ENCODE measurements around the gene TCF15. TPM values are rescaled to one million over a fixed set of nuclear protein-coding genes. Genes with fewer than 3 reads are reported as not detected.

The TCF15 gene
- total and polyA plus RNA-seq, 2 of the 13 experiments (the other 11 are each of a cell fraction or from before 2014, with no cell fraction given): not detected

DNA sequence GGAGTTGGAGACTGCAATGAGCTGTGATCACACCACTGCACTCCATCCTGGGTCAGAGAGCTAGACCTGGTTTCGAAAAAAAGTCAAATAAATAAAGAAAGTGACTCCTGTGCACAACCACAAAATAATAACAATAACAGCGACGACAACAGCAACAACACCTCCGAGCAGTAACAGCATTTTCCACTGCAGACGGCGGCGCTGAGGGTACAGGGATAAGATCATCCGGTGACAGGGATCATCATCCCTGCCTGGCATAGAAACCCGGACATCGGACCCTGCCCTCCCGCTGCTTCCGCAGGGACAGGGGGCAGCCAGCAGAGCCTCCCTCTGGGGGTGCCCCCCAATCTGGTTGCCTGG lies 31.4 kb upstream of the TCF15 start (continued):
- no peak for TF ChIP-seq FIP1L1 (IDR thresholded peaks at IDR 0.05; ENCODE audit: borderline replicate concordance, insufficient read depth, low read depth, low read length)
- TF ChIP-seq STAT5B (CRISPR knock-in tag; IDR thresholded peaks at IDR 0.05): no peak
- TF ChIP-seq, protein P1, sequence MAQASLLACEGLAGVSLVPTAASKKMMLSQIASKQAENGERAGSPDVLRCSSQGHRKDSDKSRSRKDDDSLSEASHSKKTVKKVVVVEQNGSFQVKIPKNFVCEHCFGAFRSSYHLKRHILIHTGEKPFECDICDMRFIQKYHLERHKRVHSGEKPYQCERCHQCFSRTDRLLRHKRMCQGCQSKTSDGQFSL (CRISPR knock-in tag; IDR thresholded peaks at IDR 0.05): peak; percentile 91
- peak in 1 of 2 experiments; percentile 28; a peak in 1 of 4 replicates for TF ChIP-seq KLF16 (CRISPR knock-in tag; IDR thresholded peaks at IDR 0.05)
- peak; percentile 31 for TF ChIP-seq NR2F6 (IDR thresholded peaks at IDR 0.05)
- peak; percentile 67 for TF ChIP-seq NR2F6 (CRISPR knock-in tag; IDR thresholded peaks at IDR 0.05)
- TF ChIP-seq FOSL1 (CRISPR knock-in tag; IDR thresholded peaks at IDR 0.05; ENCODE audit: borderline replicate concordance): no peak
- TF ChIP-seq, protein P2, sequence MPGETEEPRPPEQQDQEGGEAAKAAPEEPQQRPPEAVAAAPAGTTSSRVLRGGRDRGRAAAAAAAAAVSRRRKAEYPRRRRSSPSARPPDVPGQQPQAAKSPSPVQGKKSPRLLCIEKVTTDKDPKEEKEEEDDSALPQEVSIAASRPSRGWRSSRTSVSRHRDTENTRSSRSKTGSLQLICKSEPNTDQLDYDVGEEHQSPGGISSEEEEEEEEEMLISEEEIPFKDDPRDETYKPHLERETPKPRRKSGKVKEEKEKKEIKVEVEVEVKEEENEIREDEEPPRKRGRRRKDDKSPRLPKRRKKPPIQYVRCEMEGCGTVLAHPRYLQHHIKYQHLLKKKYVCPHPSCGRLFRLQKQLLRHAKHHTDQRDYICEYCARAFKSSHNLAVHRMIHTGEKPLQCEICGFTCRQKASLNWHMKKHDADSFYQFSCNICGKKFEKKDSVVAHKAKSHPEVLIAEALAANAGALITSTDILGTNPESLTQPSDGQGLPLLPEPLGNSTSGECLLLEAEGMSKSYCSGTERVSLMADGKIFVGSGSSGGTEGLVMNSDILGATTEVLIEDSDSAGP (CRISPR knock-in tag; IDR thresholded peaks at IDR 0.05; ENCODE audit: borderline replicate concordance): no peak
- no peak for TF ChIP-seq GLI4 (CRISPR knock-in tag; IDR thresholded peaks at IDR 0.05; ENCODE audit: borderline replicate concordance)
- TF ChIP-seq MED1 (CRISPR knock-in tag; IDR thresholded peaks at IDR 0.05): peak; percentile 73
- TF ChIP-seq ZNF496 (CRISPR knock-in tag; IDR thresholded peaks at IDR 0.05; ENCODE audit: insufficient replicate concordance): no peak
- TF ChIP-seq, protein P3, sequence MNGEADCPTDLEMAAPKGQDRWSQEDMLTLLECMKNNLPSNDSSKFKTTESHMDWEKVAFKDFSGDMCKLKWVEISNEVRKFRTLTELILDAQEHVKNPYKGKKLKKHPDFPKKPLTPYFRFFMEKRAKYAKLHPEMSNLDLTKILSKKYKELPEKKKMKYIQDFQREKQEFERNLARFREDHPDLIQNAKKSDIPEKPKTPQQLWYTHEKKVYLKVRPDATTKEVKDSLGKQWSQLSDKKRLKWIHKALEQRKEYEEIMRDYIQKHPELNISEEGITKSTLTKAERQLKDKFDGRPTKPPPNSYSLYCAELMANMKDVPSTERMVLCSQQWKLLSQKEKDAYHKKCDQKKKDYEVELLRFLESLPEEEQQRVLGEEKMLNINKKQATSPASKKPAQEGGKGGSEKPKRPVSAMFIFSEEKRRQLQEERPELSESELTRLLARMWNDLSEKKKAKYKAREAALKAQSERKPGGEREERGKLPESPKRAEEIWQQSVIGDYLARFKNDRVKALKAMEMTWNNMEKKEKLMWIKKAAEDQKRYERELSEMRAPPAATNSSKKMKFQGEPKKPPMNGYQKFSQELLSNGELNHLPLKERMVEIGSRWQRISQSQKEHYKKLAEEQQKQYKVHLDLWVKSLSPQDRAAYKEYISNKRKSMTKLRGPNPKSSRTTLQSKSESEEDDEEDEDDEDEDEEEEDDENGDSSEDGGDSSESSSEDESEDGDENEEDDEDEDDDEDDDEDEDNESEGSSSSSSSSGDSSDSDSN (CRISPR knock-in tag; IDR thresholded peaks at IDR 0.05): peak; percentile 33; the same call in 1 of the 2 replicates
- TF ChIP-seq, protein P4, sequence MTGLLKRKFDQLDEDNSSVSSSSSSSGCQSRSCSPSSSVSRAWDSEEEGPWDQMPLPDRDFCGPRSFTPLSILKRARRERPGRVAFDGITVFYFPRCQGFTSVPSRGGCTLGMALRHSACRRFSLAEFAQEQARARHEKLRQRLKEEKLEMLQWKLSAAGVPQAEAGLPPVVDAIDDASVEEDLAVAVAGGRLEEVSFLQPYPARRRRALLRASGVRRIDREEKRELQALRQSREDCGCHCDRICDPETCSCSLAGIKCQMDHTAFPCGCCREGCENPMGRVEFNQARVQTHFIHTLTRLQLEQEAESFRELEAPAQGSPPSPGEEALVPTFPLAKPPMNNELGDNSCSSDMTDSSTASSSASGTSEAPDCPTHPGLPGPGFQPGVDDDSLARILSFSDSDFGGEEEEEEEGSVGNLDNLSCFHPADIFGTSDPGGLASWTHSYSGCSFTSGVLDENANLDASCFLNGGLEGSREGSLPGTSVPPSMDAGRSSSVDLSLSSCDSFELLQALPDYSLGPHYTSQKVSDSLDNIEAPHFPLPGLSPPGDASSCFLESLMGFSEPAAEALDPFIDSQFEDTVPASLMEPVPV (CRISPR knock-in tag; IDR thresholded peaks at IDR 0.05): no peak
- TF ChIP-seq NR2C2 (CRISPR knock-in tag; IDR thresholded peaks at IDR 0.05; ENCODE audit: borderline replicate concordance): 0 out of 2 replicates have a peak, but pooled peaks have one; percentile 30
- TF ChIP-seq, protein P5, sequence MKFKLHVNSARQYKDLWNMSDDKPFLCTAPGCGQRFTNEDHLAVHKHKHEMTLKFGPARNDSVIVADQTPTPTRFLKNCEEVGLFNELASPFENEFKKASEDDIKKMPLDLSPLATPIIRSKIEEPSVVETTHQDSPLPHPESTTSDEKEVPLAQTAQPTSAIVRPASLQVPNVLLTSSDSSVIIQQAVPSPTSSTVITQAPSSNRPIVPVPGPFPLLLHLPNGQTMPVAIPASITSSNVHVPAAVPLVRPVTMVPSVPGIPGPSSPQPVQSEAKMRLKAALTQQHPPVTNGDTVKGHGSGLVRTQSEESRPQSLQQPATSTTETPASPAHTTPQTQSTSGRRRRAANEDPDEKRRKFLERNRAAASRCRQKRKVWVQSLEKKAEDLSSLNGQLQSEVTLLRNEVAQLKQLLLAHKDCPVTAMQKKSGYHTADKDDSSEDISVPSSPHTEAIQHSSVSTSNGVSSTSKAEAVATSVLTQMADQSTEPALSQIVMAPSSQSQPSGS (CRISPR knock-in tag; IDR thresholded peaks at IDR 0.05): peak; percentile 41; the same call in 1 of the 2 replicates
- TF ChIP-seq, protein P6, sequence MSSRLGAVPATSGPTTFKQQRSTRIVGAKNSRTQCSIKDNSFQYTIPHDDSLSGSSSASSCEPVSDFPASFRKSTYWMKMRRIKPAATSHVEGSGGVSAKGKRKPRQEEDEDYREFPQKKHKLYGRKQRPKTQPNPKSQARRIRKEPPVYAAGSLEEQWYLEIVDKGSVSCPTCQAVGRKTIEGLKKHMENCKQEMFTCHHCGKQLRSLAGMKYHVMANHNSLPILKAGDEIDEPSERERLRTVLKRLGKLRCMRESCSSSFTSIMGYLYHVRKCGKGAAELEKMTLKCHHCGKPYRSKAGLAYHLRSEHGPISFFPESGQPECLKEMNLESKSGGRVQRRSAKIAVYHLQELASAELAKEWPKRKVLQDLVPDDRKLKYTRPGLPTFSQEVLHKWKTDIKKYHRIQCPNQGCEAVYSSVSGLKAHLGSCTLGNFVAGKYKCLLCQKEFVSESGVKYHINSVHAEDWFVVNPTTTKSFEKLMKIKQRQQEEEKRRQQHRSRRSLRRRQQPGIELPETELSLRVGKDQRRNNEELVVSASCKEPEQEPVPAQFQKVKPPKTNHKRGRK (CRISPR knock-in tag; IDR thresholded peaks at IDR 0.05): no peak
- no peak for TF ChIP-seq FOXM1 (CRISPR knock-in tag; IDR thresholded peaks at IDR 0.05)

Data from HepG2 (cell line).